NCI-H2107 treated with DMSO at 0.1 percent for 48 hours (cell line): ENCODE measurements around the gene F2R.

Experiments used
- DNase-seq: peaks from one replicate; lab custom pipeline; 2025; ENCODE audit not compliant: unreplicated experiment; lab: John Stamatoyannopoulos, UW

Gene F2R

GRCh38 chr5:76690037-76690679 is 25.8 kb upstream of the F2R start:
- DNase-seq = no peak

- DNase-seq = no peak
These were observed 25.0 kb upstream of the F2R start for GRCh38 chr5:76690704-76691466.

GRCh38 chr5:76691467-76692273 is 24.3 kb upstream of the F2R start:
- no peak for DNase-seq

GRCh38 chr5:76692274-76692540 is 23.7 kb upstream of the F2R start:
- no peak for DNase-seq

- no peak for DNase-seq
These were observed 23.3 kb upstream of the F2R start for GRCh38 chr5:76692651-76693050.

GRCh38 chr5:76693141-76693540 is 22.8 kb upstream of the F2R start:
- DNase-seq = no peak

GRCh38 chr5:76694317-76694716 is 21.6 kb upstream of the F2R start:
- DNase-seq = no peak

- DNase-seq = no peak
These were observed 20.6 kb upstream of the F2R start for GRCh38 chr5:76695346-76695745.

- DNase-seq = no peak
These were observed 19.7 kb upstream of the F2R start for GRCh38 chr5:76696251-76696650.

- no peak for DNase-seq
These were observed 18.3 kb upstream of the F2R start for GRCh38 chr5:76697670-76698069.

GRCh38 chr5:76700571-76700970 is 15.4 kb upstream of the F2R start:
- no peak for DNase-seq

GRCh38 chr5:76701298-76701697 is 14.6 kb upstream of the F2R start:
- DNase-seq = no peak

GRCh38 chr5:76703707-76704106 is 12.2 kb upstream of the F2R start:
- no peak for DNase-seq

- no peak for DNase-seq
These were observed 11.7 kb upstream of the F2R start for GRCh38 chr5:76704131-76704663.

GRCh38 chr5:76705574-76705973 is 10.4 kb upstream of the F2R start:
- no peak for DNase-seq

- DNase-seq = no peak
These were observed 6.2 kb upstream of the F2R start for GRCh38 chr5:76709762-76710161.

GRCh38 chr5:76710991-76711390 is 4.9 kb upstream of the F2R start:
- DNase-seq = no peak

GRCh38 chr5:76714751-76715485 is 1.0 kb upstream of the F2R start:
- no peak for DNase-seq

- DNase-seq = no peak
These were observed 515 bp upstream of the F2R start for GRCh38 chr5:76715486-76715735.

GRCh38 chr5:76716456-76717157 is 681 bp downstream of the F2R start:
- DNase-seq = no peak
